ENCODE results near the gene QPCT. TPM values are rescaled to one million over a fixed set of nuclear protein-coding genes. Genes with fewer than 3 reads are reported as not detected.

Gene QPCT
- total RNA-seq, 3 donors from 2014 or later (not counting 1 experiment from before 2014, with no cell fraction given): 0.38 to 2.1 (median 2.1) TPM

DNA sequence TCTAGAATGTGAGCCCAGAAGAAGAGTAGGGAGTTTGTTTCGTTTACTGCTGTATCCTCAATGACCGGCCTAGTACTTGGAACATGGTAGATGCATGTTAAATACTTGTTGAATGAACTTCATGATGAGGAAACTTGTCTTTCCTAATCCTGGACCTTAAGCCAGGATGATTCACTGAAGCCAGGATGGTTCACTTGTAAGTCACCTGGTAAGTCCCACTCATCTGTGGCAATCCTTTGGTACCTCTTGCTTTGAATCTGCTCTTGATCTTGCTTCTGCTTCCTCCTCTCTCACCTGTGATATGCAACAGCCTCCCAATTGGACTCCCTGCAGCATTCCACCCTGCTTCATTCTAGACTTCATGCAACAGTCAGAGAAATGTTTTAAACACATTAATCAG is 43.6 kb downstream of the QPCT start:
- WGBS (ENCODE audit: insufficient coverage): 94% methylated on average over 2 of the region's 2 CpGs
- no peaks in the 10 kb centered on the region for H3K4me1 Mint-ChIP-seq

DNA sequence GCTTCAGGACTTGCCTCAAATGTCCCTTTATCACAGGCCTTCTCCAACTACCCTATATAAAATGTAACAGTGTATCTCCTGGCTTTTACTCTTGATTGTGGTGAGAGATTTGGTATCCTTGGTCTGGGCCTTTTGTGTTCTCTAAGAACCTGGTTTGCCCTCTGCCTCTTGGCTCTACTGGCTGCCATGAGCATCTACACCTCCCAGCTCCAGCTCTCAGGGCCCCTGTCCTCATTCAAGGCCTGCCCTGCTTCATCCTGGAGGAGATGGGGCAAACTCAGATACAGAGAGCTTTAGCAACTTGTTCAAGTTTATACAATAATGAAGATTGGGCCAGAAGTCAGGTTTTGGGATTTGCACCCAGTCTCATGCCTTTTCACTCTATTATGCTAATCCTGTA is 45.0 kb downstream of the QPCT start:
- intact Hi-C loops (cut with micrococcal nuclease): no loop called here
- peaks cover 20% of the 10 kb centered on the region for H3K4me1 ChIP-seq (ENCODE audit: control insufficient read depth, insufficient read depth, low read length)
- H3K27me3 Mint-ChIP-seq (ENCODE audit: low read depth in 2 of 2): peaks cover 0 to 3% of the 10 kb centered on the region in 2 donors
- H3K36me3 Mint-ChIP-seq: no peaks in the 10 kb centered on the region
- no peak overlapping the region for H3K27ac Mint-ChIP-seq
- H3K27ac ChIP-seq (ENCODE audit: low read length): no peak overlapping the region
- no peaks in the 10 kb centered on the region for H3K4me1 Mint-ChIP-seq
- DNase-seq (no peak), ATAC-seq (no peak)
- TF ChIP-seq, protein P1, sequence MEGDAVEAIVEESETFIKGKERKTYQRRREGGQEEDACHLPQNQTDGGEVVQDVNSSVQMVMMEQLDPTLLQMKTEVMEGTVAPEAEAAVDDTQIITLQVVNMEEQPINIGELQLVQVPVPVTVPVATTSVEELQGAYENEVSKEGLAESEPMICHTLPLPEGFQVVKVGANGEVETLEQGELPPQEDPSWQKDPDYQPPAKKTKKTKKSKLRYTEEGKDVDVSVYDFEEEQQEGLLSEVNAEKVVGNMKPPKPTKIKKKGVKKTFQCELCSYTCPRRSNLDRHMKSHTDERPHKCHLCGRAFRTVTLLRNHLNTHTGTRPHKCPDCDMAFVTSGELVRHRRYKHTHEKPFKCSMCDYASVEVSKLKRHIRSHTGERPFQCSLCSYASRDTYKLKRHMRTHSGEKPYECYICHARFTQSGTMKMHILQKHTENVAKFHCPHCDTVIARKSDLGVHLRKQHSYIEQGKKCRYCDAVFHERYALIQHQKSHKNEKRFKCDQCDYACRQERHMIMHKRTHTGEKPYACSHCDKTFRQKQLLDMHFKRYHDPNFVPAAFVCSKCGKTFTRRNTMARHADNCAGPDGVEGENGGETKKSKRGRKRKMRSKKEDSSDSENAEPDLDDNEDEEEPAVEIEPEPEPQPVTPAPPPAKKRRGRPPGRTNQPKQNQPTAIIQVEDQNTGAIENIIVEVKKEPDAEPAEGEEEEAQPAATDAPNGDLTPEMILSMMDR (IDR thresholded peaks at IDR 0.05): no peak
- H3K4me3 ChIP-seq (ENCODE audit: low read length): no peak overlapping the region
- H3K9me3 ChIP-seq (ENCODE audit: control insufficient read depth, insufficient read depth, low read length): no peaks in the 10 kb centered on the region
- no peaks in the 10 kb centered on the region for H3K27me3 ChIP-seq (ENCODE audit: control insufficient read depth, insufficient read depth, low read length)
- no peaks in the 10 kb centered on the region for H3K9me3 Mint-ChIP-seq
- no peak overlapping the region for H3K4me3 Mint-ChIP-seq
- no peaks in the 10 kb centered on the region for H3K36me3 ChIP-seq (ENCODE audit: control insufficient read depth, insufficient read depth, low read length)

More for the DNA sequence above, 43.6 kb downstream of the QPCT start:
- Histone ChIP-seq H3K4me3 (ENCODE audit: low read length) (no peak overlapping the region), H3K36me3 (ENCODE audit: control insufficient read depth, insufficient read depth, low read length) (no peaks in the 10 kb centered on the region), H3K9me3 (ENCODE audit: control insufficient read depth, insufficient read depth, low read length) (no peaks in the 10 kb centered on the region), H3K4me1 (ENCODE audit: control insufficient read depth, insufficient read depth, low read length) (peaks cover 20% of the 10 kb centered on the region), H3K27ac (ENCODE audit: low read length) (no peak overlapping the region), H3K27me3 (ENCODE audit: control insufficient read depth, insufficient read depth, low read length) (no peaks in the 10 kb centered on the region)
- ATAC-seq (no peak), DNase-seq (no peak)
- no peak overlapping the region for H3K27ac Mint-ChIP-seq
- intact Hi-C loops (cut with micrococcal nuclease): no loop called here
- H3K36me3 Mint-ChIP-seq: no peaks in the 10 kb centered on the region
- no peaks in the 10 kb centered on the region for H3K9me3 Mint-ChIP-seq
- TF ChIP-seq, protein P1 (IDR thresholded peaks at IDR 0.05): no peak
- H3K27me3 Mint-ChIP-seq (ENCODE audit: low read depth in 2 of 2): peaks cover 0 to 3% of the 10 kb centered on the region in 2 donors
- no peak overlapping the region for H3K4me3 Mint-ChIP-seq

DNA sequence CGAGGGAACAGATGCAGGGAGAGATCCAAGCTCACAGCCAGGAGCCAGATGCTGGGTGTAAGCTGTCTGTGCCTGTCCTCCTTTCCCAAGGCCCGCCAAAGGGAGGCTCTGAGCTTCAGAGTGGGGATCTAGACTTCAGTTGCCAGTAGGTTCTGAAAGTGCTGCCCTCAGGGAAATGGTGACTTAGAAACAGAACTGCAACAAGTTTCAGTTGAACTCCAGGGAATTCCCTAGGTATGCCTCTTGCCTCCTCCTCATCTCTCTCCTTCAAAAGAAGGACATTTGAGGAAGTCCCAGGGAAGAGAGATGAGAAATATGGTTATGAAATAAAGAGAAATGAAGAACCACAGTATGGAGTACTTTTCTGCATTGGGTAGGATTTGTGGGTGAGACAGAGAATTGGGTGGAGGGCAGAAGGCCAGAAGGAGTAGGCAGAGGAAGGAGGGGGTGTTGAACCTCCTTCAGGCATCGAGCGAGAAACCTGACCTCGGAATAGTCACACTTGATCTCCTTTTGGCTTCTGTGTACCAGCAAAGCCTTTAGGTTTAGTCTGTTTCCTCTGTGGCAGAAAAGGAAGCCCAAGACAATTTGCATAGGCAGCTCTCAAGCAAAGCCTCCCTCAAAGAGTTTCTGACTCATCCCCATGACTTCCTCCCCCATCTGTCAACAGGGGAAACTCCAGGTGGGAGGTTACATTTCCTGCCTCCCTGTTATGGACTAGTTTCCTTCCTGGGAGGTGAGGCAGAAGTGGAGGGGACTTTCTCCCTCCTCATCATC is 45.7 kb downstream of the QPCT start:
- DNase-seq: peak; percentile 40 to 88
- intact Hi-C loops (cut with micrococcal nuclease): loop anchor here (1.0 to 2.0 kb wide), 2 partner anchors 45 to 65 kb away; partner anchors contain the start of gene PRKD3
- 36% methylated on average over 5 of the region's 5 CpGs for WGBS (ENCODE audit: insufficient coverage)
- Histone ChIP-seq H3K27me3 (ENCODE audit: control insufficient read depth, insufficient read depth, low read length) (no peaks in the 10 kb centered on the region), H3K4me3 (ENCODE audit: low read length) (no peak overlapping the region), H3K9me3 (ENCODE audit: control insufficient read depth, insufficient read depth, low read length) (no peaks in the 10 kb centered on the region), H3K27ac (ENCODE audit: low read length) (peak overlapping the region; percentile 49), H3K36me3 (ENCODE audit: control insufficient read depth, insufficient read depth, low read length) (no peaks in the 10 kb centered on the region), H3K4me1 (ENCODE audit: control insufficient read depth, insufficient read depth, low read length) (peaks cover 20% of the 10 kb centered on the region)
- no peaks in the 10 kb centered on the region for H3K9me3 Mint-ChIP-seq
- peak; percentile 85 to 93 (median 88) for ATAC-seq
- H3K27me3 Mint-ChIP-seq (ENCODE audit: low read depth in 2 of 2): peaks cover 0 to 1% of the 10 kb centered on the region in 2 donors
- no peak overlapping the region for H3K4me3 Mint-ChIP-seq
- no peaks in the 10 kb centered on the region for H3K36me3 Mint-ChIP-seq
- H3K4me1 Mint-ChIP-seq: no peaks in the 10 kb centered on the region
- no peak overlapping the region for H3K27ac Mint-ChIP-seq
- TF ChIP-seq, protein P1 (IDR thresholded peaks at IDR 0.05): no peak
